ENCODE data around the gene AGPAT3.

- TF ChIP-seq CTCF (IDR thresholded peaks at IDR 0.05) (no peak), POLR2A (IDR thresholded peaks at IDR 0.05) (no peak)
Measured at GRCh38 chr21:43869486-43870325, 4.7 kb downstream of the AGPAT3 start.
